Activated CD8-positive, alpha-beta memory T cell treated with anti-CD3 and anti-CD28 coated beads for 36 hours (primary cell): ENCODE results near the gene SLC13A1. TPM values are rescaled to one million over a fixed set of nuclear protein-coding genes. Genes with fewer than 3 reads are reported as not detected.
"Not testable (repeated sequence)": the region's sequence is repeated elsewhere in the genome, so short reads cannot be mapped to it uniquely, and the experiment has no call there.

Experiments
- CTCF ChIA-PET: fragments of 350-600 bp; sonication (Branson Sonifier 250); formaldehyde crosslinking; loops from one replicate; lab custom pipeline; 2021; ENCODE audit warnings: antibody characterized with exemption; lab: Charles Lee
- POLR2A ChIA-PET: fragments of 350-600 bp; sonication (Branson Sonifier 250); formaldehyde crosslinking; loops from one replicate; lab custom pipeline; 2021; ENCODE audit warnings: antibody characterized with exemption; lab: Charles Lee
- total RNA-seq, 2 experiments: library from RNA; stranded (reverse); gene quantifications; one replicate each; pipeline ENCODE4 v1.2.3, GENCODE V29; 2021

SLC13A1 gene
- total RNA-seq, 2 experiments from 2014 or later = not detected

- CTCF ChIA-PET = no interaction called here
- POLR2A ChIA-PET = no interaction called here
Measured at GRCh38 chr7:123135960-123136359, 63.8 kb downstream of the SLC13A1 start.

DNA sequence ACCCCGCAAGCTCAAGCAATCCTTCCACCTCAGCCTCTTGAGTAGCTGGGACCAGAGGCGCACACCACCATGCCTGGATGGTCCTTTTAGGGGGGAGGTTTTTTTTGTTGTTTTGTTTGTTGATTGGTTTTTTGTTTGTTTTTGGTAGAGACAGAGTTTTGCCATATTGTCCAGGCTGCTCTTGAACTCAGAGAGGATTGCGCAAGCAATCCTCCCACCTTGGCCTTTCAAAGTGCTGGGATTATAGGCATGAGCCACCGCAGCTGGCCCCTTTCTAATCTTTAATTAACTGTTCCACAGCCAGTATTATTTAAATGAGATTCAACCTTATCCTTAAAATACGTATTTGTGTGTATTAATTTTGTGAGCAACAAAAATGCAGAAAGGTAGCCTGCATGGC is 65.8 kb downstream of the SLC13A1 start:
- CTCF ChIA-PET = no interaction called here
- POLR2A ChIA-PET = no interaction called here

GRCh38 chr7:123131961-123132360 is 67.8 kb downstream of the SLC13A1 start:
- ChIA-PET POLR2A (no interaction called here), CTCF (no interaction called here)

DNA sequence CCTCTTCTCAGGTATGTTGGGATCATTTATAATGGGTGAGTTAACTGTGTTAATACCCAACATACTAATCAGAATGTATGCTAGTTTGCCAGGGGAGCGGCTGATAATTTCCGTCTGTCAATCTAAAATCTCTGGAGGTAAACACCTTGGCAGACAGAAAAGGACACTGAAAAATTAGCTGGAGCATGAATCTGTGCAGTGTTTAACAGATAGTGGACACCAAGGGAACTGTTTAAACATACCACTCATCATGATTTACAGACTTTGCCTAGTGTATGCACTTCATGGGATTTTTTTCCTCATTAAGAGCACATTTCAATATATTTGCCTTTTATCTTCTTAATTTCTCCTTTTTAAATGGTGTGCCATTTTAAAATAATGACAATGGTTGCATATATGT is 68.2 kb downstream of the SLC13A1 start:
- ChIA-PET POLR2A (no interaction called here), CTCF (no interaction called here)

GRCh38 chr7:123131140-123131539 is 68.6 kb downstream of the SLC13A1 start:
- POLR2A ChIA-PET = no interaction called here

DNA sequence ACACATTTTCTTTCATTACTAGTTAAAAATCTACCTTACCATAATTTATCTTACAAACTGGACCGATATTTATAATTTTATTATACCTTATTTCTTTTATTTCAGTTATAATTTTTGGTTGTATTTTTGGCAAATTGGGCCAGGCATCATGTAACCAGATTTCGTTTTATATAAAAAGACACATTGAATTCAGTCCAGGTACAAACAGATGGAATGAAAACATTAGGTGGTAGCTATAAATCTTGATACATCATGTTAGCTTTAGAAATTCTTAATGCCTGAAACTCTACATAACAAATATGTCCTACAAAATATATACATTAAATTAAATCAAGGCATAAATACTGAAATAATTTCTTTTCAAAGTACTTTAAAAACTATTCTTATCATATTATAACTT is 73.1 kb downstream of the SLC13A1 start:
- CTCF ChIA-PET = no interaction called here
- POLR2A ChIA-PET = no interaction called here

More at GRCh38 chr7:123131140-123131539, 68.6 kb downstream of the SLC13A1 start:
- CTCF ChIA-PET = no interaction called here

GRCh38 chr7:123126171-123126570 is 73.6 kb downstream of the SLC13A1 start:
- ChIA-PET POLR2A (no interaction called here), CTCF (no interaction called here)

DNA sequence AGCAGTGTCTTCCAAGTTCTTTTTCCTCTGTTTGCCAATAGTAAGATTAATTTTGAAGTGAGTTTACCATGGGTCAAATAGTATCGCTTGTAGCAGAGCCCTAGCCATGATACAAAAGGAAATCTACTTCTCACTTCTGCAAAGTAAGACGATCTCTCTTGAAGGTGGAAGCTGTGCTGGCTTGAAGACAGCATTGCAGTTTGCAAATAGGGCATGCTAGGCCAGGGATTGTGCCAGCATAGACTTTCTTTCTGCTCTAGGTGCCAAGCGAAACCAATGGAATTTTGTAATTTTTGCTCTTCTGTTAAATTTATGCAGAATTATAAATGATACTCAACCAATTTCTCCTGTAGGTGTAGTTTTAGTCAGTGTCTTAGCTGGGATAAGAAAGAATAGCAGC is 74.5 kb downstream of the SLC13A1 start:
- POLR2A ChIA-PET = no interaction called here
- CTCF ChIA-PET = no interaction called here

DNA sequence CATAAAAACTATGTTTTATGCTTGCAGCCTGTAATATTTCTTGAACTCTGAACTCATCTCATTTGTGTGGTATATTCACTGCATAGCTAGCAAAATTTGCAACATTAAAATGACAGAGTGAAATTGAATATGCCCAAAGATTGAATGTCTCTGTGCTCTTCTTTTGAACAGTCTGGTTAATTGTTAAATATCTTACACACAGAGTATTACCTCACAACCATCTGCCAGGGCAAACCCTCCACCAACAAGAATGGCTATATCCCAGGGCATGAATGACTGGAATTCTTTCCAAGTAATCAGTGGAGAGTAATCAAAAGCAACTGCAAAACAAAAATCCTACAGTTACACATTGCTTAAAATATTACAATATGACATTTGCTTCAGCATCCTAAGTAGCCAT is 76.9 kb downstream of the SLC13A1 start:
- ChIA-PET POLR2A (no interaction called here), CTCF (no interaction called here)

- CTCF ChIA-PET = no interaction called here
- POLR2A ChIA-PET = no interaction called here
Measured at GRCh38 chr7:123120286-123120685, 79.5 kb downstream of the SLC13A1 start.

DNA sequence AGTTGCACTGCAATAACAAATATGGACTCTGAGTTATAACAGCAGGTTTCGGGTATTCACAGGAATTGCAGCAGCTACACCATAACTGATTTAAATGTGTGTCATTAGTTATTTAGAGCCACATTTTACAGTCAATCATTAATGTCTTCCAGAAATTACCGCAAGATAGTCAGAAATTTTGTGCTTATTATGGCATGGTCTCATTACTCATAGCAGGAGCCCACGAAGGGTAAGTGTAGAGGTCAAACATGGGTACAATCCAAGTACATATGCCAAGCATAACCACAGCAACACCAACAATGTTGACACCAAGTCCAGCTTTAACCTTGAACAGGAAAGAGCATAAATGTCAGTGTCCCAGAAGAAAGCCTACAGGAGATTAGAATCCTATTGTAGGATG is 84.4 kb downstream of the SLC13A1 start:
- ChIA-PET CTCF (no interaction called here), POLR2A (no interaction called here)

DNA sequence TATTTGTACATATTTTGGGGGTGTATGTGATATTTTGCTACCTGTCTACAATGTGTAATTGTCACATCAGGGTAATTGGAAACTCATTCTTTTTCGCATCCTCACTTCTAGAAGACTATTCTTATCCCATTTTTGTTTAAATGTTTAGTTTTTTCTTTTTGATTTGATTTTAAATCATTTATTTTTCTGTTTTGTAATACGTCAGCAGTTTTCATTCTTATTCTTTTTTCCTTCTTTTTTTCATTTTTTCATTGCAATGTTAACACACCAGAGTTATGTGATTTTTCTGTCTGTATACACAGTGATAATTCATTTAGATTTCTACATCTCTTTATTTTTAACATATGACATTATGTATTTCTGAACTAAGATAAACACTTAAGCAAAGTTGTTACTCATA is 85.5 kb downstream of the SLC13A1 start:
- ChIA-PET POLR2A (no interaction called here), CTCF (no interaction called here)

DNA sequence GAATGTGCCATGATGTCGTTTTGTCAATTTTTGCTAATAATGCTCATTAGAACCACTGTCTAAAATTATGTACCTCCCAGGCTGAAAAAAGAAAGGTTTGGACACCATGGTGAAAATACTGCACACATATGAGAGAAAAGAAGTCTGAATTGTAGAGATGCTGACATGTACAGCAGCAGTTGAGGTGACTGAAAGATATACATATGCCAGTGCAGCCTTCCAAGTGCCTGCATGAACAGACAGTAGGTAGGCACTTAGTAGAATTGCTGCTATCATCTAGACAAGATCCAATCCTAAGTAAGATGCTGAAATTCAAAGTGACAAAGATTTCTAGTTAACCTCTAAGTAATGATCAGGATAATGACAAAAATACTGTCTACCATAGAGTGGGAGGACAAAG is 86.9 kb downstream of the SLC13A1 start:
- ChIA-PET POLR2A (no interaction called here), CTCF (no interaction called here)

GRCh38 chr7:123099712-123100111 is 100.1 kb downstream of the SLC13A1 start:
- ChIA-PET CTCF (no interaction called here), POLR2A (no interaction called here)

DNA sequence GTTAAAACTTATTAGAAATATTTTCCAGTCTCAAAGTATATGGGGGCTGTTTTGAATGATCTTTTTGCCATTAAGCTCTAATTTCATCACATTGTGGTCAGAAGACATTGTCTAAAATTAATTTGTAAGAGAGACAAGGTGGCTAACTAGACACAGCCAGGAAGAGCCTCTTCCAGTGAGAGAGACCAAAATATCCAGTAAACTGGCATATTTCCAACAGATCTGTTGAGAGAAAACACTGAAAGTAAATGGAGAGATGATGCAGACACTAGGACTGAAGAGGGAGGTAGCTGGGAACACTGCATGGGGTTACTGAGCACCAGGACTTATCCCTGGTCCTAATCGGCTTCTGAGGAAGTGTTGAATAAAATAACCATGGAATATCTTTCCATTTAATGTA is 102.8 kb downstream of the SLC13A1 start:
- CTCF ChIA-PET = no interaction called here
- POLR2A ChIA-PET = no interaction called here

- CTCF ChIA-PET = no interaction called here
- POLR2A ChIA-PET = no interaction called here
Measured at GRCh38 chr7:123096434-123096833, 103.3 kb downstream of the SLC13A1 start.

DNA sequence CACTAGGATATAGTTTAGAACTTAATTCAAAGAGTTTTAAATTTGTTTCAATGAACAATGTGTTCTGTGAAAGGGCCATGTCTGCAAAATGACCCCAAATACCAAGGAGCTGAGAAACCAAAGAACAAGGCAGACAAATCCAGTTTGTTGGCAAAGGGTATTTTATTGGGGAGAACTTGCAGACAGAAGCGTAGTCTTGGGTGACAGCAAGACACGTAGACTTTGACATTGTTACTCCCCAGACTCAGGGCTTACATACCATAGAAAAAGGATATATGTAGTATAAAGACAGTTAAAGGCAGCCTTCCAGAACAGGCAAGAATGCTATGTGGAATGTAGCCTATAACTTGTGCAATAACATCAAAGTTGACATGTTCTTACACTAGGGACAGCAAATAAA is 109.3 kb downstream of the SLC13A1 start:
- POLR2A ChIA-PET = no interaction called here
- CTCF ChIA-PET = no interaction called here

- POLR2A ChIA-PET, CTCF ChIA-PET: not testable (repeated sequence)
Measured at GRCh38 chr7:123086910-123087309, 112.9 kb downstream of the SLC13A1 start.

GRCh38 chr7:123084861-123085260 is 114.9 kb downstream of the SLC13A1 start:
- POLR2A ChIA-PET, CTCF ChIA-PET: not testable (repeated sequence)

- ChIA-PET POLR2A (no interaction called here), CTCF (no interaction called here)
Measured at GRCh38 chr7:123079021-123079420, 120.7 kb downstream of the SLC13A1 start.

DNA sequence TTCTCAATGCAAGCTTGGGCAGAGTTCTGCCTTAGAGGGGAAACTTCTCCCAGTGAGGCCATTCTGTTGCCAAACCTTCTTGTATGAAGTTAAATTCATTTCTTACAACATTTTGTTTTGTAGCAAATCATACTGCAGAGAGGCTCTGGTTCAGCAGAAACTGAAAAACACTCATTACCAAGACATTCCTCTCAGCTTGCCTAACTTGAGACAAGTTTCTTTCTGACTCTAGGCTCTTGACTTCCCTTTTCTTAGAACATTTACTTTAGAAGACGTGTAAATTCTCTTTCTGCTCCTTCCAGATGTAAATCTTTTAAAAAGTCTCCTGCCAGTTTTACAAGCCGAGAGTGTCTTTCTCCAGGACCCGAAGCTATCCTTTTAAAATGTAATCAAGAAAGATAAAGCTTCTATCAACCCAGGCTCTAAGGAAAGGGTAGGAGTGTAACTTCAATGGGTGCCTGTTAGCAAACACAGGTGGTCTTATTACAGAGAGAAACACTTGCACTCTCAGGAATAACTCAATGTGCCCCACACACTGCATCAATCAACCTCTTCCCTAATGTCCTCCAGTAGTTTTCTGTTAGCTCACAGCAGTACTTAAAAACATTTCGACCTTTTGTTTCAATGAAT is 123.8 kb downstream of the SLC13A1 start:
- CTCF ChIA-PET = no interaction called here
- POLR2A ChIA-PET = no interaction called here

- CTCF ChIA-PET = no interaction called here
- POLR2A ChIA-PET = no interaction called here
Measured at GRCh38 chr7:123070702-123071286, 129.0 kb downstream of the SLC13A1 start.
